PC-9 (cell line): Measurements from ENCODE around the gene NMNAT3.

Experiments
- EZH2 ChIP-seq: fragments of 200-600 bp; sonication (generic); IDR thresholded peaks from 2 replicates; pipeline ENCODE4 v1.8.0; 2017; ENCODE audit warnings: antibody characterized with exemption, low read depth
- TF ChIP-seq, protein P1 (sequence below): fragments of 200-600 bp; sonication (generic); conservative IDR thresholded peaks from 2 replicates; pipeline ENCODE4 v1.6.1; 2017; ENCODE audit warnings: mixed run types, antibody characterized with exemption, mild to moderate bottlenecking, moderate library complexity

GRCh38 chr3:139620438-139620837, 57.3 kb downstream of the NMNAT3 start:
- TF ChIP-seq, protein P1, sequence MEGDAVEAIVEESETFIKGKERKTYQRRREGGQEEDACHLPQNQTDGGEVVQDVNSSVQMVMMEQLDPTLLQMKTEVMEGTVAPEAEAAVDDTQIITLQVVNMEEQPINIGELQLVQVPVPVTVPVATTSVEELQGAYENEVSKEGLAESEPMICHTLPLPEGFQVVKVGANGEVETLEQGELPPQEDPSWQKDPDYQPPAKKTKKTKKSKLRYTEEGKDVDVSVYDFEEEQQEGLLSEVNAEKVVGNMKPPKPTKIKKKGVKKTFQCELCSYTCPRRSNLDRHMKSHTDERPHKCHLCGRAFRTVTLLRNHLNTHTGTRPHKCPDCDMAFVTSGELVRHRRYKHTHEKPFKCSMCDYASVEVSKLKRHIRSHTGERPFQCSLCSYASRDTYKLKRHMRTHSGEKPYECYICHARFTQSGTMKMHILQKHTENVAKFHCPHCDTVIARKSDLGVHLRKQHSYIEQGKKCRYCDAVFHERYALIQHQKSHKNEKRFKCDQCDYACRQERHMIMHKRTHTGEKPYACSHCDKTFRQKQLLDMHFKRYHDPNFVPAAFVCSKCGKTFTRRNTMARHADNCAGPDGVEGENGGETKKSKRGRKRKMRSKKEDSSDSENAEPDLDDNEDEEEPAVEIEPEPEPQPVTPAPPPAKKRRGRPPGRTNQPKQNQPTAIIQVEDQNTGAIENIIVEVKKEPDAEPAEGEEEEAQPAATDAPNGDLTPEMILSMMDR, result no peak
- no peak for TF ChIP-seq EZH2
